H1 (cell line): ENCODE results near the gene LGI4. TPM values are rescaled to one million over a fixed set of nuclear protein-coding genes. Genes with fewer than 3 reads are reported as not detected.

Experiments used
- CTCF ChIA-PET: fragments of 300-600 bp; sonication (Branson Sonifier 250); formaldehyde crosslinking; loops from one replicate; lab custom pipeline; 2021; ENCODE audit not compliant: partially characterized antibody; lab: Charles Lee
- POLR2A ChIA-PET: fragments of 300-600 bp; sonication (Branson Sonifier 250); formaldehyde crosslinking; loops from one replicate; lab custom pipeline; 2021; ENCODE audit warnings: inconsistent platforms; ENCODE audit not compliant: partially characterized antibody; lab: Charles Lee
- DNase-seq, 2 experiments: peaks; one replicate each; pipeline versions ENCODE4 v3.0.0 to v3.0.0-alpha.2; 2010 to 2022; ENCODE audit warnings: low spot score in 2 of 2, low read depth in 1 of 2, mixed read lengths in 1 of 2
- FAIRE-seq: peaks from 2 replicates; lab custom pipeline; 2011; peaks lifted over from hg19 to GRCh38; lab: Jason Lieb, UNC
- H2AFZ ChIP-seq: 2 replicates; pipeline ENCODE4 v1.8.1; 2012; ENCODE audit warnings: low read length, inconsistent platforms
- H2AK5ac ChIP-seq: 2 replicates; pipeline ENCODE4 v1.6.1; 2013; ENCODE audit warnings: low read depth, low read length
- H2BK120ac ChIP-seq: replicated peaks from 2 replicates; pipeline ENCODE3; 2013; ENCODE audit warnings: low read depth, low read length, inconsistent platforms
- H2BK12ac ChIP-seq: 2 replicates; pipeline ENCODE4 v1.6.1; 2013; ENCODE audit warnings: low read depth, low read length
- H2BK15ac ChIP-seq: 2 replicates; pipeline ENCODE4 v1.6.1; 2013; ENCODE audit warnings: low read length
- H2BK20ac ChIP-seq: 2 replicates; pipeline ENCODE4 v1.6.1; 2013; ENCODE audit warnings: low read length
- H2BK5ac ChIP-seq: 2 replicates; pipeline ENCODE4 v1.6.1; 2013; ENCODE audit warnings: low read depth, low read length
- H3K14ac ChIP-seq: 2 replicates; pipeline ENCODE4 v1.6.1; 2013; ENCODE audit warnings: inconsistent platforms; ENCODE audit not compliant: insufficient read length
- H3K18ac ChIP-seq: 2 replicates; pipeline ENCODE4 v1.6.1; 2013; ENCODE audit warnings: low read length; ENCODE audit errors: extremely low read depth
- H3K23ac ChIP-seq: 2 replicates; pipeline ENCODE4 v1.6.1; 2013; ENCODE audit warnings: inconsistent platforms; ENCODE audit not compliant: insufficient read length
- H3K23me2 ChIP-seq: 2 replicates; pipeline ENCODE4 v1.6.1; 2013; ENCODE audit warnings: low read depth, low read length
- H3K27ac ChIP-seq: 2 replicates; pipeline ENCODE4 v1.6.1; 2011; ENCODE audit warnings: low read depth, low read length, inconsistent platforms
- H3K27me3 ChIP-seq, 4 experiments: replicated peaks in 1 of 4; 1 replicate in 1 of 4; 2 replicates in 3 of 4; pipeline versions ENCODE4 v1.6.1 to v1.8.1; 2011 to 2013; ENCODE audit warnings: low read length in 3 of 4, mild to moderate bottlenecking in 3 of 4, inconsistent platforms in 2 of 4, mixed read lengths in 2 of 4, moderate library complexity in 1 of 4; ENCODE audit not compliant: control insufficient read depth in 3 of 4, insufficient read depth in 3 of 4; ENCODE audit errors: extremely low read depth in 1 of 4
- H3K36me3 ChIP-seq, 4 experiments: 2 replicates each; pipeline versions ENCODE4 v1.6.1 to v1.8.1; 2011 to 2013; ENCODE audit warnings: mild to moderate bottlenecking in 4 of 4, low read length in 3 of 4, moderate library complexity in 2 of 4, control low read depth in 1 of 4, inconsistent platforms in 1 of 4; ENCODE audit not compliant: insufficient read depth in 4 of 4, control insufficient read depth in 2 of 4
- H3K4ac ChIP-seq: replicated peaks from 2 replicates; pipeline ENCODE3; 2013; ENCODE audit warnings: low read length, low read depth, mixed read lengths, inconsistent platforms; ENCODE audit not compliant: insufficient read length
- H3K4me1 ChIP-seq, 4 experiments: replicated peaks in 1 of 4; 1 replicate in 1 of 4; 2 replicates in 3 of 4; pipeline versions ENCODE4 v1.6.1 to v1.8.1; 2011 to 2013; ENCODE audit warnings: low read length in 3 of 4, inconsistent platforms in 2 of 4, mixed read lengths in 1 of 4; ENCODE audit not compliant: insufficient read depth in 4 of 4, control insufficient read depth in 3 of 4
- H3K4me2 ChIP-seq, 2 experiments: 2 replicates each; pipeline versions ENCODE4 v1.6.1 to v1.8.1; 2011 to 2013; ENCODE audit warnings: low read depth in 2 of 2, low read length in 2 of 2, control low read depth in 1 of 2, inconsistent platforms in 1 of 2, mild to moderate bottlenecking in 1 of 2; ENCODE audit not compliant: insufficient read depth in 1 of 2
- H3K4me3 ChIP-seq, 4 experiments: fragments of 200-600, 300-600 bp in 1 of 4; sonication (generic), shearing (Covaris generic), sonication (Bioruptor Twin) in 1 of 4; 2 replicates each; pipeline versions ENCODE4 v1.5.1 to v1.8.1; 2011 to 2016; ENCODE audit warnings: low read length in 4 of 4, low read depth in 3 of 4, control low read depth in 2 of 4, inconsistent platforms in 2 of 4, mild to moderate bottlenecking in 2 of 4, mixed read lengths in 1 of 4, moderate library complexity in 1 of 4; ENCODE audit not compliant: insufficient read depth in 2 of 4; ENCODE audit errors: extremely low read depth in 1 of 4
- H3K56ac ChIP-seq: replicated peaks from 2 replicates; pipeline ENCODE3; 2013; ENCODE audit warnings: low read depth, mild to moderate bottlenecking, mixed read lengths, low read length, inconsistent platforms; ENCODE audit not compliant: insufficient read length
- H3K79me1 ChIP-seq: 2 replicates; pipeline ENCODE4 v1.6.1; 2013; ENCODE audit warnings: low read depth, low read length, control low read depth
- H3K79me2 ChIP-seq, 2 experiments: 2 replicates each; pipeline versions ENCODE4 v1.6.1 to v1.8.1; 2012 to 2013; ENCODE audit warnings: low read length in 2 of 2, mild to moderate bottlenecking in 2 of 2, inconsistent platforms in 1 of 2; ENCODE audit not compliant: insufficient read depth in 2 of 2, control insufficient read depth in 1 of 2
- H3K9ac ChIP-seq, 4 experiments: replicated peaks in 1 of 4; 1 replicate in 1 of 4; 2 replicates in 3 of 4; pipeline versions ENCODE4 v1.6.1 to v1.8.1; 2011 to 2013; ENCODE audit warnings: low read depth in 3 of 4, low read length in 3 of 4, control low read depth in 2 of 4, mild to moderate bottlenecking in 2 of 4, moderate library complexity in 2 of 4, inconsistent platforms in 1 of 4; ENCODE audit errors: extremely low read depth in 1 of 4
- H3K9me3 ChIP-seq, 2 experiments: 2 replicates each; pipeline versions ENCODE4 v1.6.1 to v1.8.1; 2012 to 2013; ENCODE audit warnings: mild to moderate bottlenecking in 2 of 2, moderate library complexity in 2 of 2, control low read depth in 1 of 2, inconsistent platforms in 1 of 2, low read depth in 1 of 2, low read length in 1 of 2, mixed read lengths in 1 of 2; ENCODE audit not compliant: insufficient read depth in 2 of 2
- H4K20me1 ChIP-seq, 2 experiments: replicated peaks in 1 of 2; 2 replicates each; pipeline versions ENCODE3 to v1.8.1; 2011 to 2013; ENCODE audit warnings: inconsistent platforms in 2 of 2, low read length in 2 of 2, mild to moderate bottlenecking in 1 of 2; ENCODE audit not compliant: insufficient read depth in 2 of 2, control insufficient read depth in 1 of 2
- H4K5ac ChIP-seq: 2 replicates; pipeline ENCODE4 v1.6.1; 2013; ENCODE audit warnings: low read length, low read depth, mixed read lengths, inconsistent platforms; ENCODE audit not compliant: insufficient read length
- H4K8ac ChIP-seq: 2 replicates; pipeline ENCODE4 v1.8.0; 2013; ENCODE audit warnings: mild to moderate bottlenecking, moderate library complexity, low read length, inconsistent platforms; ENCODE audit not compliant: insufficient read depth; ENCODE audit errors: extremely low read depth
- H4K91ac ChIP-seq: replicated peaks from 2 replicates; pipeline ENCODE3; 2013; ENCODE audit warnings: low read length, mixed read lengths, inconsistent platforms; ENCODE audit not compliant: insufficient read length
- CREB1 ChIP-seq: IDR thresholded peaks from 2 replicates; pipeline ENCODE4 v1.6.1; 2012; ENCODE audit warnings: inconsistent platforms
- EP300 ChIP-seq, 2 experiments: IDR thresholded peaks; 1 replicate in 1 of 2; 2 replicates in 1 of 2; pipeline ENCODE4 v1.6.1; 2011 to 2012; ENCODE audit warnings: low read depth in 2 of 2, low read length in 2 of 2, mild to moderate bottlenecking in 2 of 2, borderline replicate concordance in 1 of 2, inconsistent platforms in 1 of 2, moderate library complexity in 1 of 2
- GABPA ChIP-seq: IDR thresholded peaks from 2 replicates; pipeline ENCODE4 v1.6.1; 2011; ENCODE audit warnings: mild to moderate bottlenecking, low read length, moderate library complexity, borderline replicate concordance; ENCODE audit not compliant: insufficient read depth
- KDM1A ChIP-seq: fragments of 200-600, 300-600 bp; sonication (generic); IDR thresholded peaks from 2 replicates; pipeline ENCODE4 v1.7.1; 2016; ENCODE audit warnings: mild to moderate bottlenecking, low read length, borderline replicate concordance
- MAX ChIP-seq: IDR thresholded peaks from 2 replicates; pipeline ENCODE4 v1.6.1; 2012; ENCODE audit warnings: inconsistent platforms
- RFX5 ChIP-seq: IDR thresholded peaks from 2 replicates; pipeline ENCODE4 v1.6.1; 2011; ENCODE audit warnings: low read depth, low read length, improper control_type of control experiment, borderline replicate concordance
- SUZ12 ChIP-seq: fragments of 200-600 bp; sonication (generic); IDR thresholded peaks from 2 replicates; pipeline ENCODE4 v1.6.1; 2012; ENCODE audit warnings: mild to moderate bottlenecking, inconsistent platforms, low read length, moderate library complexity, mixed read lengths
- USF2 ChIP-seq: IDR thresholded peaks from 2 replicates; pipeline ENCODE4 v1.6.1; 2011; ENCODE audit warnings: low read length, improper control_type of control experiment
- WGBS, 2 experiments: shearing (Covaris generic) in 1 of 2; methylation state at CpG; one replicate each; pipeline versions ENCODE4 v1.1.6 to v1.1.7; 2013 to 2015; ENCODE audit warnings: low lambda C conversion rate in 2 of 2, mixed read lengths in 2 of 2, inconsistent platforms in 1 of 2, low coverage in 1 of 2, missing lambda C conversion rate in 1 of 2; ENCODE audit not compliant: insufficient replicate concordance in 2 of 2, insufficient coverage in 1 of 2, insufficient read length in 1 of 2; ENCODE audit errors: extremely low coverage in 1 of 2, missing lambda C conversion rate in 1 of 2; 5-methylcytosine and 5-hydroxymethylcytosine counted together
- polyA plus RNA-seq, 7 experiments: library from polyadenylated mRNA; depleted of rRNA in 3 of 7; stranded (reverse) in 5 of 7; unstranded in 2 of 7; fragments of >200 nt in 5 of 7; fragments of 200-250 nt in 2 of 7; gene quantifications; 1 replicate in 5 of 7; 2 replicates in 1 of 7; 4 replicates in 1 of 7; pipeline versions ENCODE4 v1.2.1 to v1.2.3, GENCODE V29; 2011 to 2013; ENCODE audit warnings: missing spikeins in 2 of 7, mixed read lengths in 2 of 7
- total RNA-seq: library from RNA; stranded (reverse); fragmentation: NEBNext Ultra II Directional; extraction: Animal tissue kit (Norgen Biotek cat#: 25700); gene quantifications from 2 replicates; pipeline ENCODE4 v1.2.1, GENCODE V29; 2021

The LGI4 gene
- total and polyA plus RNA-seq, 2 of the 8 experiments (the other 6 are each of a cell fraction or from before 2014, with no cell fraction given) = 2.0 to 8.2 TPM

- Histone ChIP-seq H3K23me2 (peaks cover 20% of the 10 kb centered on the region; the same call in 1 of the 2 replicates), H3K36me3 (no peaks in the 10 kb centered on the region), H2BK120ac (no peak overlapping the region), H2BK15ac (no peak overlapping the region), H3K4me2 (peak overlapping the region; percentile 78 to 82), H4K8ac (no peak overlapping the region), H2BK5ac (no peak overlapping the region), H4K20me1 (peaks cover 0 to 3% of the 10 kb centered on the region in 2 experiments), H3K4me3 (peak overlapping the region in 1 of 4 experiments; percentile 65; a peak in 3 of 8 replicates), H3K56ac (no peak overlapping the region), H2BK20ac (no peak overlapping the region), H3K79me1 (no peaks in the 10 kb centered on the region; the same call in 1 of the 2 replicates), H3K4ac (no peak overlapping the region), H3K9ac (no peak overlapping the region), H3K14ac (no peak overlapping the region), H2AFZ (no peak overlapping the region), H3K9me3 (no peaks in the 10 kb centered on the region), H3K4me1 (peaks cover 5 to 23% (median 19%) of the 10 kb centered on the region in 4 experiments), H2AK5ac (0 out of 2 replicates have a peak overlapping the region, but pooled peaks have one; percentile 20), H3K23ac (no peak overlapping the region), H2BK12ac (no peak overlapping the region), H3K27me3 (peaks cover 0 to 15% (median 8%) of the 10 kb centered on the region in 4 experiments; a peak in 5 of 7 replicates), H4K91ac (no peak overlapping the region), H3K79me2 (no peaks in the 10 kb centered on the region), H3K18ac (no peak overlapping the region), H3K27ac (no peak overlapping the region), H4K5ac (no peak overlapping the region)
- FAIRE-seq (peak; percentile 70), DNase-seq (peak in 1 of 2 experiments; percentile 82)
- WGBS, 2 experiments = 28% methylated on average over 13 of the region's 15 CpGs; no CpG with 5 or more reads in 1 of the 2 experiments
- ChIA-PET CTCF (interaction anchor here (0.8 to 3.7 kb wide), 10 partner anchors 8 to 100 kb away, joined by 3 to 60 read pairs (median 5); partner anchors contain the start of genes FXYD3, FXYD5 and LGI4), POLR2A (interaction anchor here (0.5 to 4.8 kb wide), 5 partner anchors 9 to 64 kb away, joined by 3 to 67 read pairs (median 3); partner anchors contain the start of gene FXYD5)
- peak; percentile 85 for TF ChIP-seq RFX5
- TF ChIP-seq CREB1 = no peak
- TF ChIP-seq EP300 (IDR thresholded peaks at IDR 0.05; ENCODE audit: borderline replicate concordance in 1 of 2, low read depth in 2 of 2, low read length in 2 of 2) = no peak
- no peak for TF ChIP-seq USF2
- TF ChIP-seq GABPA = no peak
- TF ChIP-seq KDM1A = peak; percentile 34; the same call in 1 of the 2 replicates
- TF ChIP-seq MAX = no peak
- TF ChIP-seq SUZ12 = no peak
These were observed 10.0 kb upstream of the LGI4 start for GRCh38 chr19:35144600-35145436.
